SIG-M5 (cell line): ENCODE results near the gene ARMH3.

Experiments
- DNase-seq: peaks from one replicate; lab custom pipeline; 2025; lab: John Stamatoyannopoulos, UW

Gene ARMH3

GRCh38 chr10:101938305-101939007 lies 117.5 kb downstream of the ARMH3 start:
- DNase-seq = no peak

- DNase-seq = no peak
Measured at GRCh38 chr10:101935431-101935830, 120.5 kb downstream of the ARMH3 start.

GRCh38 chr10:101934686-101935305 lies 121.2 kb downstream of the ARMH3 start:
- no peak for DNase-seq

- no peak for DNase-seq
Measured at GRCh38 chr10:101933976-101934375, 122.0 kb downstream of the ARMH3 start.

GRCh38 chr10:101932183-101932582 lies 123.8 kb downstream of the ARMH3 start:
- no peak for DNase-seq

GRCh38 chr10:101925027-101925426 lies 130.9 kb downstream of the ARMH3 start:
- DNase-seq = no peak

- no peak for DNase-seq
Measured at GRCh38 chr10:101923256-101923655, 132.7 kb downstream of the ARMH3 start.

GRCh38 chr10:101922846-101923245 lies 133.1 kb downstream of the ARMH3 start:
- no peak for DNase-seq

GRCh38 chr10:101920546-101920945 lies 135.4 kb downstream of the ARMH3 start:
- no peak for DNase-seq

- DNase-seq = no peak
Measured at GRCh38 chr10:101919026-101919770, 136.8 kb downstream of the ARMH3 start.

GRCh38 chr10:101912561-101913179 lies 143.3 kb downstream of the ARMH3 start:
- no peak for DNase-seq

- no peak for DNase-seq
Measured at GRCh38 chr10:101906586-101907183, 149.3 kb downstream of the ARMH3 start.

- DNase-seq = no peak
Measured at GRCh38 chr10:101905251-101905650, 150.7 kb downstream of the ARMH3 start.

- no peak for DNase-seq
Measured at GRCh38 chr10:101903827-101904550, 152.0 kb downstream of the ARMH3 start.

- DNase-seq = no peak
Measured at GRCh38 chr10:101902820-101903145, 153.2 kb downstream of the ARMH3 start.

- no peak for DNase-seq
Measured at GRCh38 chr10:101902032-101902819, 153.7 kb downstream of the ARMH3 start.

GRCh38 chr10:101901340-101901739 lies 154.6 kb downstream of the ARMH3 start:
- DNase-seq = no peak

- no peak for DNase-seq
Measured at GRCh38 chr10:101897633-101898032, 158.3 kb downstream of the ARMH3 start.

GRCh38 chr10:101896225-101896877 lies 159.6 kb downstream of the ARMH3 start:
- DNase-seq = no peak

- no peak for DNase-seq
Measured at GRCh38 chr10:101895781-101896180, 160.2 kb downstream of the ARMH3 start.
